ENCODE results near the gene POLH. TPM values are rescaled to one million over a fixed set of nuclear protein-coding genes. Genes with fewer than 3 reads are reported as not detected.

Gene POLH
- total RNA-seq, result 10.6 TPM

GRCh38 chr6:43575772-43576551 is at the start of gene POLH, which contains the start of gene XPO5:
Gene POLH (plus strand): TSS chr6:43576185. CDS start chr6:43582320, 6,135 bp downstream.
Gene XPO5 (minus strand): TSS chr6:43576038. CDS start chr6:43575864, 174 bp downstream.

GRCh38 chr6:43629104-43629504 is 53.1 kb downstream of the POLH start, which contains the start of gene GTPBP2:
Gene GTPBP2 (minus strand): TSS chr6:43629264. CDS start chr6:43629162, 102 bp downstream.

GRCh38 chr6:43635387-43636307 is 59.7 kb downstream of the POLH start, which contains the start of gene MAD2L1BP:
Gene MAD2L1BP (plus strand): TSS chr6:43635840. CDS start chr6:43635876, 36 bp downstream.

GRCh38 chr6:43644940-43645612 is 69.1 kb downstream of the POLH start, which contains the start of gene RSPH9:
Gene RSPH9 (plus strand): TSS chr6:43645036. CDS start chr6:43645099, 63 bp downstream.

Small RNA genes within 50 kb of the gene (small RNA-seq; reads per million reads assigned to genes)
- not detected for gene RF00426

Other genes with a start within 250 kb of the POLH start
- gene ZNF318, start 206.5 kb upstream of the POLH start, total RNA-seq, result 18.2 TPM
- gene ABCC10, start 148.6 kb upstream of the POLH start, total RNA-seq, result 23.8 TPM
- 8.3 TPM for gene DLK2, start 120.6 kb upstream of the POLH start, total RNA-seq
- gene TJAP1, start 98.6 kb upstream of the POLH start, total RNA-seq, result 5.1 TPM
- 5.3 TPM for gene LRRC73, start 65.8 kb upstream of the POLH start, total RNA-seq
- gene YIPF3, start 59.3 kb upstream of the POLH start, total RNA-seq, result 66.7 TPM
- gene POLR1C, start 59.1 kb upstream of the POLH start, total RNA-seq, result 25.6 TPM
- gene XPO5, start 147 bp upstream of the POLH start, total RNA-seq, result 52.4 TPM
- gene GTPBP2, start 53.1 kb downstream of the POLH start, total RNA-seq, result 30.9 TPM
- 23.1 TPM for gene MAD2L1BP, start 59.7 kb downstream of the POLH start, total RNA-seq
- gene RSPH9, start 68.9 kb downstream of the POLH start, total RNA-seq, result 6.0 TPM
- 23.1 TPM for gene MRPS18A, start 111.6 kb downstream of the POLH start, total RNA-seq
- gene VEGFA, start 194.0 kb downstream of the POLH start, total RNA-seq, result 37.4 TPM

Data from diencephalon (tissue), 1 donor.